ENCODE measurements around the gene MAD2L1. TPM values are rescaled to one million over a fixed set of nuclear protein-coding genes. Genes with fewer than 3 reads are reported as not detected.

The MAD2L1 gene
- total and polyA plus RNA-seq, 2 donors (not counting 3 experiments of a cell fraction or from before 2014, with no cell fraction given), result 15.6 to 41.4 TPM

DNA sequence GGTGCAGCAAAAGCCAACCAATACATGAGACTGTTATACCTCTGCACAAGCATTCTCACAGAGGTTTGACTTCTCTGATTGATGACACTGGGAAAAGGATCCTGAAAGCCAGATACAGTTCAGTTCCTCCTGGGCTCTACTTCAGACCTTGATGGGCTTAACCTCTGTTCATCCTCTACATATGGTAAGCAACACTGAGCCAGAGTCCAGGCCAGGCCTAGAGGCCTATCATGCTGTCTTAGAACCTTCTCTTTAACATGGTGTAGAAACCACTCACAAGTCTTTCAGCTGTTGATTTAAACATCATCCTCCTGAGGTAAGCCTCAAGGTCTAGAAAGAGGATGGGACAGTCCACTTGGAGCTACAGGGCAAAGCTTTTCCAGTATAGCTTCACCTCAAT lies 9.2 kb downstream of the MAD2L1 start:
- POLR2A ChIA-PET, result no interaction called here

More for the DNA sequence above, 9.2 kb downstream of the MAD2L1 start:
- intact Hi-C loops (cut with micrococcal nuclease) (loop anchor here (10.0 kb wide), 1 partner anchor 603 kb away; no protein-coding TSS in a partner anchor), dilution Hi-C loops (cut with MboI; ENCODE audit: extremely low pct_ligation_motif_present, low sequenced_read_pairs) (no loop called here)
- CTCF ChIA-PET, result interaction anchor here (0.5 to 9.2 kb wide), 6 partner anchors 15 to 742 kb away, joined by 3 to 149 read pairs (median 4); partner anchors contain the start of gene PDE5A
- Histone ChIP-seq H3K9ac (replicated peaks; ENCODE audit: extremely low read depth, insufficient read depth, low read length) (no peak overlapping the region), H3K27me3 (ENCODE audit: control insufficient read depth in 2 of 2, insufficient read depth in 2 of 2, low read length in 2 of 2) (no peaks in the 10 kb centered on the region), H4K20me1 (replicated peaks; ENCODE audit: control insufficient read depth, extremely low read depth, insufficient read depth, low read length) (no peaks in the 10 kb centered on the region), H3K36me3 (ENCODE audit: control insufficient read depth in 2 of 2, extremely low read depth in 1 of 2, insufficient read depth in 2 of 2, low read length in 2 of 2) (peaks cover 0 to 14% of the 10 kb centered on the region in 2 experiments), H3K4me3 (replicated peaks in 1 of 3; ENCODE audit: insufficient read depth in 1 of 3, low read depth in 1 of 3, low read length in 3 of 3) (no peak overlapping the region), H2AFZ (ENCODE audit: low read depth, low read length) (no peak overlapping the region), H3K4me1 (ENCODE audit: control insufficient read depth, extremely low read depth, insufficient read depth, low read length) (no peaks in the 10 kb centered on the region), H3K79me2 (ENCODE audit: control insufficient read depth, insufficient read depth, low read length) (peaks cover 10% of the 10 kb centered on the region), H3K27ac (ENCODE audit: insufficient read depth, low read depth, low read length) (no peak overlapping the region), H3K4me2 (ENCODE audit: insufficient read depth, low read length) (no peak overlapping the region), H3K9me3 (replicated peaks; ENCODE audit: control insufficient read depth, insufficient read depth, low read length) (no peaks in the 10 kb centered on the region), H3K9me1 (replicated peaks; ENCODE audit: control insufficient read depth, extremely low read depth, insufficient read depth, low read length) (no peaks in the 10 kb centered on the region)
- FAIRE-seq, result no peak
- no peak for DNase-seq (ENCODE audit: low read depth, low spot score)
- TF ChIP-seq MYC (IDR thresholded peaks at IDR 0.05; ENCODE audit: low read depth, low read length) (no peak), POLR2A (IDR thresholded peaks at IDR 0.05; ENCODE audit: low read depth, low read length) (no peak), FOS (IDR thresholded peaks at IDR 0.05; ENCODE audit: borderline replicate concordance, insufficient read depth, low read length) (no peak), EZH2 (IDR thresholded peaks at IDR 0.05; ENCODE audit: borderline replicate concordance, low read depth, low read length, severe bottlenecking) (no peak), JUN (IDR thresholded peaks at IDR 0.05; ENCODE audit: borderline replicate concordance, insufficient read depth, insufficient read length, low read depth) (no peak)
- TF ChIP-seq, protein P1, sequence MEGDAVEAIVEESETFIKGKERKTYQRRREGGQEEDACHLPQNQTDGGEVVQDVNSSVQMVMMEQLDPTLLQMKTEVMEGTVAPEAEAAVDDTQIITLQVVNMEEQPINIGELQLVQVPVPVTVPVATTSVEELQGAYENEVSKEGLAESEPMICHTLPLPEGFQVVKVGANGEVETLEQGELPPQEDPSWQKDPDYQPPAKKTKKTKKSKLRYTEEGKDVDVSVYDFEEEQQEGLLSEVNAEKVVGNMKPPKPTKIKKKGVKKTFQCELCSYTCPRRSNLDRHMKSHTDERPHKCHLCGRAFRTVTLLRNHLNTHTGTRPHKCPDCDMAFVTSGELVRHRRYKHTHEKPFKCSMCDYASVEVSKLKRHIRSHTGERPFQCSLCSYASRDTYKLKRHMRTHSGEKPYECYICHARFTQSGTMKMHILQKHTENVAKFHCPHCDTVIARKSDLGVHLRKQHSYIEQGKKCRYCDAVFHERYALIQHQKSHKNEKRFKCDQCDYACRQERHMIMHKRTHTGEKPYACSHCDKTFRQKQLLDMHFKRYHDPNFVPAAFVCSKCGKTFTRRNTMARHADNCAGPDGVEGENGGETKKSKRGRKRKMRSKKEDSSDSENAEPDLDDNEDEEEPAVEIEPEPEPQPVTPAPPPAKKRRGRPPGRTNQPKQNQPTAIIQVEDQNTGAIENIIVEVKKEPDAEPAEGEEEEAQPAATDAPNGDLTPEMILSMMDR (IDR thresholded peaks at IDR 0.05; ENCODE audit: extremely low read depth in 1 of 2, insufficient read depth in 1 of 2, low read depth in 1 of 2, low read length in 2 of 2), result no peak
- no TSS peak for BruUV-seq (replicated peaks)
